Chondrocyte (in vitro differentiated cells): Measurements from ENCODE around the gene MAGEA3. TPM values are rescaled to one million over a fixed set of nuclear protein-coding genes. Genes with fewer than 3 reads are reported as not detected.
"Not testable (repeated sequence)": the region's sequence is repeated elsewhere in the genome, so short reads cannot be mapped to it uniquely, and the experiment has no call there.

Experiments used
- DNase-seq: peaks from one replicate; pipeline ENCODE4 v3.0.0; 2021; ENCODE audit warnings: mixed read lengths, low spot score
- H3K27ac Mint-ChIP-seq: one replicate; pipeline ENCODE4 v1.8.0; 2021; ENCODE audit warnings: mild to moderate bottlenecking, moderate library complexity, mixed read lengths; ENCODE audit not compliant: unreplicated experiment
- H3K27me3 Mint-ChIP-seq: 2 replicates; pipeline ENCODE4 v1.8.0; 2021; ENCODE audit warnings: low read depth, mixed read lengths
- H3K36me3 Mint-ChIP-seq: 2 replicates; pipeline ENCODE4 v1.8.0; 2021; ENCODE audit warnings: low read depth, mixed read lengths
- H3K4me1 Mint-ChIP-seq: 2 replicates; pipeline ENCODE4 v1.8.0; 2021; ENCODE audit warnings: low read depth, mild to moderate bottlenecking, mixed read lengths
- H3K4me3 Mint-ChIP-seq: one replicate; pipeline ENCODE4 v1.8.0; 2021; ENCODE audit warnings: mild to moderate bottlenecking, moderate library complexity, mixed read lengths; ENCODE audit not compliant: unreplicated experiment
- H3K9me3 Mint-ChIP-seq: 2 replicates; pipeline ENCODE4 v1.8.0; 2021; ENCODE audit warnings: low read depth, mixed read lengths
- long read RNA-seq: library from polyadenylated mRNA; stranded (forward); transcript quantifications from one replicate; pipeline ENCODE4 v2.0.0, GENCODE V29; 2021
- total RNA-seq: library from RNA; stranded (reverse); gene quantifications from 3 replicates; pipeline ENCODE4 v1.2.1, GENCODE V29; 2021
- TF ChIP-seq, protein P1 (sequence below): fragments of 200-600 bp; sonication (generic); IDR thresholded peaks from 2 replicates; pipeline ENCODE4 v1.5.0; 2021; ENCODE audit warnings: antibody characterized with exemption, mild to moderate bottlenecking, moderate library complexity

The MAGEA3 gene
- not detected in 3 replicates for total RNA-seq
- long read RNA-seq, result 0 reads

DNA sequence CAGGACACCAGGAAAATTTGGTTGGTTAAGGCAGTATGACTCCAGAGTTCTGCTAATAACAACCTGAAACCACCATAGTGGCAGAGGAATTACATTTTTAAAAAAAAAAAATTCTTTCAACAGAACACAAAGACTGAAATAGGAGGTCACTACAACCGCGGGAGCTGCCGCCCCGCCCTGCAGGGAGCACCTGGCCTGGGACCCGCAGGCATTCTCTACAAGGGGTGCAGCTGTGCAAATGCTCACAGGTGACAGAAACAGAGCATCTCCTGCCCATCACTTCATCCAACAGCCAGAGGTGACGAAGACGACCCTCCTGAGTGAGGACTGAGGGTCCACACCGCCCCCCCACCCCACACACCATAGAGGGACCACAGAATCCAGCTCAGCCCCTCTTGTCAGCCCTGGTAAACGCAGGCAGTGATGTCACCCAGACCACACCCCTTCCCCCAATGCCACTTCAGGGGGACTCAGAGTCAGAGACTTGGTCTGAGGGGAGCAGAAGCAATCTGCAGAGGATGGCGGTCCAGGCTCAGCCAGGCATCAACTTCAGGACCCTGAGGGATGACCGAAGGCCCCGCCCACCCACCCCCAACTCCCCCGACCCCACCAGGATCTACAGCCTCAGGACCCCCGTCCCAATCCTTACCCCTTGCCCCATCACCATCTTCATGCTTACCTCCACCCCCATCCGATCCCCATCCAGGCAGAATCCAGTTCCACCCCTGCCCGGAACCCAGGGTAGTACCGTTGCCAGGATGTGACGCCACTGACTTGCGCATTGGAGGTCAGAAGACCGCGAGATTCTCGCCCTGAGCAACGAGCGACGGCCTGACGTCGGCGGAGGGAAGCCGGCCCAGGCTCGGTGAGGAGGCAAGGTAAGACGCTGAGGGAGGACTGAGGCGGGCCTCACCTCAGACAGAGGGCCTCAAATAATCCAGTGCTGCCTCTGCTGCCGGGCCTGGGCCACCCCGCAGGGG, at the start of gene MAGEA3:
MAGEA3 (plus strand) TSS at position 843 of the 980 bp plus-strand sequence. CDS start 2,039 bp downstream, outside the sequence.
- not testable (repeated sequence) for H3K4me3 Mint-ChIP-seq, H3K27ac Mint-ChIP-seq, H3K36me3 Mint-ChIP-seq, H3K27me3 Mint-ChIP-seq, H3K4me1 Mint-ChIP-seq, DNase-seq, H3K9me3 Mint-ChIP-seq

- Mint-ChIP-seq H3K36me3 (no peaks in the 10 kb centered on the region), H3K27ac (no peak overlapping the region), H3K27me3 (no peaks in the 10 kb centered on the region), H3K9me3 (peaks cover 29% of the 10 kb centered on the region), H3K4me1 (no peaks in the 10 kb centered on the region), H3K4me3 (no peak overlapping the region)
- DNase-seq, result no peak
- TF ChIP-seq, protein P1, sequence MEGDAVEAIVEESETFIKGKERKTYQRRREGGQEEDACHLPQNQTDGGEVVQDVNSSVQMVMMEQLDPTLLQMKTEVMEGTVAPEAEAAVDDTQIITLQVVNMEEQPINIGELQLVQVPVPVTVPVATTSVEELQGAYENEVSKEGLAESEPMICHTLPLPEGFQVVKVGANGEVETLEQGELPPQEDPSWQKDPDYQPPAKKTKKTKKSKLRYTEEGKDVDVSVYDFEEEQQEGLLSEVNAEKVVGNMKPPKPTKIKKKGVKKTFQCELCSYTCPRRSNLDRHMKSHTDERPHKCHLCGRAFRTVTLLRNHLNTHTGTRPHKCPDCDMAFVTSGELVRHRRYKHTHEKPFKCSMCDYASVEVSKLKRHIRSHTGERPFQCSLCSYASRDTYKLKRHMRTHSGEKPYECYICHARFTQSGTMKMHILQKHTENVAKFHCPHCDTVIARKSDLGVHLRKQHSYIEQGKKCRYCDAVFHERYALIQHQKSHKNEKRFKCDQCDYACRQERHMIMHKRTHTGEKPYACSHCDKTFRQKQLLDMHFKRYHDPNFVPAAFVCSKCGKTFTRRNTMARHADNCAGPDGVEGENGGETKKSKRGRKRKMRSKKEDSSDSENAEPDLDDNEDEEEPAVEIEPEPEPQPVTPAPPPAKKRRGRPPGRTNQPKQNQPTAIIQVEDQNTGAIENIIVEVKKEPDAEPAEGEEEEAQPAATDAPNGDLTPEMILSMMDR, result no peak
Measured at GRCh38 chrX:152652060-152652459, 46.5 kb upstream of the MAGEA3 start.

DNA sequence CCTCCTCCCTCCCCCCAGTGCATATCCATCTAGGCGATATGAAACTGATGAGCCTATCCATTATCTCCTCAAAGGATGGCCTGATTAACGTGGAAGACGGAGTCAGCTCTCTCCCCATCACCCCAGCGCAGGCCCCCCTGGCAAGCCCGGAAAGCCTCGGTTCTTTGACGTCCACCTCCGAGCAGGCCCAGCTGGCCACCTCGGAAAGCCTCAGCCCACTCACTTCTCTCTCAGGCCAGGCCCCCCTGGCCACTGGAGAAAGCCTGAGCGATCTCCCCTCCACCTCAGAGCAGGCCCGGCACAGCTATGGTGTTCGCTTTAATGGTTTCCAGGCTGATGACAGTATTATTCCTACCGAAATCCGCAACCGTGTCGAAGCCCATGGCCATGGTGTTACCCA, 46.1 kb upstream of the MAGEA3 start:
- H3K9me3 Mint-ChIP-seq, result peaks cover 30% of the 10 kb centered on the region
- H3K4me3 Mint-ChIP-seq, result no peak overlapping the region
- DNase-seq, result no peak
- H3K27ac Mint-ChIP-seq, result no peak overlapping the region
- H3K27me3 Mint-ChIP-seq, result no peaks in the 10 kb centered on the region
- TF ChIP-seq, protein P1, result no peak
- H3K4me1 Mint-ChIP-seq, result no peaks in the 10 kb centered on the region
- no peaks in the 10 kb centered on the region for H3K36me3 Mint-ChIP-seq

DNA sequence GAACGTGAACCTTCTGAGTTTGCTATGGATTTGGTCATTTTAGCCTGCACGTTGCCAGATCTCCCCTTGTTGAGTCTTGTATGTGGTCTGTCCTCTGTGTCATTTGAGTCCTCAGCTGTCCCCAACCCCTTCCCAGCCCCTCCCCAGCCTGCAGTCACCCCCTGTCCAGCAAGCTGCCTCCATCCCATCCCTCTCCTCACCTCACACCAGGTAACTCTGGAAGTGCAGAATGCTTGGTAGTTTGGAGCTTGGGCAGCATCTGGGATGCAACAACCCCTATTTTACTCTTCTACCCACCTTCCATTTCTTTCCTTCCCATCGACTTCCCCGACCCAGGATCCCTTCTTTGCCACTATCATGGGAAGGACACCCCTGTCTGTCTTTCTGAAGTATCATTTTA, 42.5 kb upstream of the MAGEA3 start:
- H3K36me3 Mint-ChIP-seq, result no peaks in the 10 kb centered on the region
- H3K9me3 Mint-ChIP-seq, result peaks cover 23% of the 10 kb centered on the region
- H3K27me3 Mint-ChIP-seq, result no peaks in the 10 kb centered on the region

GRCh38 chrX:152656890-152657289, 41.7 kb upstream of the MAGEA3 start:
- Mint-ChIP-seq H3K27ac (no peak overlapping the region), H3K9me3 (peaks cover 23% of the 10 kb centered on the region), H3K4me1 (no peaks in the 10 kb centered on the region), H3K36me3 (no peaks in the 10 kb centered on the region), H3K27me3 (no peaks in the 10 kb centered on the region), H3K4me3 (no peak overlapping the region)
- TF ChIP-seq, protein P1, result no peak
- no peak for DNase-seq

More for the DNA sequence above, 42.5 kb upstream of the MAGEA3 start:
- Mint-ChIP-seq H3K27ac (no peak overlapping the region), H3K4me1 (no peaks in the 10 kb centered on the region), H3K4me3 (no peak overlapping the region)
- no peak for DNase-seq
- TF ChIP-seq, protein P1, result no peak
